ENCODE results near the gene MMP23B. TPM values are rescaled to one million over a fixed set of nuclear protein-coding genes. Genes with fewer than 3 reads are reported as not detected.

The MMP23B gene
- total RNA-seq, 6 experiments from 2014 or later = 0.75 to 4.0 (median 2.3) TPM

- DNase-seq (no peak), ATAC-seq (no peak)
These were observed 26.2 kb upstream of the MMP23B start for GRCh38 chr1:1605724-1606123.

GRCh38 chr1:1606232-1606631 is 25.7 kb upstream of the MMP23B start:
- no CpG with 5 or more reads among the region's 13 CpGs for WGBS (ENCODE audit: insufficient coverage, low coverage, low lambda C conversion rate, missing lambda C conversion rate)

More at GRCh38 chr1:1605724-1606123, 26.2 kb upstream of the MMP23B start:
- Histone ChIP-seq H3K4me3 (no peak overlapping the region), H3K36me3 (no peaks in the 10 kb centered on the region), H3K27me3 (no peaks in the 10 kb centered on the region), H3K9me3 (no peaks in the 10 kb centered on the region), H3K4me1 (peaks cover 0 to 4% (median 1%) of the 10 kb centered on the region in 4 donors), H3K27ac (no peak overlapping the region)
- no peak for TF ChIP-seq POLR2A (IDR thresholded peaks at IDR 0.05)
- no peak for TF ChIP-seq CTCF (IDR thresholded peaks at IDR 0.05)
- intact Hi-C loops (cut with DNase I) = no loop called here
- 67% methylated on average over 8 of the region's 17 CpGs for WGBS (ENCODE audit: insufficient coverage, low coverage, low lambda C conversion rate, missing lambda C conversion rate)

DNA sequence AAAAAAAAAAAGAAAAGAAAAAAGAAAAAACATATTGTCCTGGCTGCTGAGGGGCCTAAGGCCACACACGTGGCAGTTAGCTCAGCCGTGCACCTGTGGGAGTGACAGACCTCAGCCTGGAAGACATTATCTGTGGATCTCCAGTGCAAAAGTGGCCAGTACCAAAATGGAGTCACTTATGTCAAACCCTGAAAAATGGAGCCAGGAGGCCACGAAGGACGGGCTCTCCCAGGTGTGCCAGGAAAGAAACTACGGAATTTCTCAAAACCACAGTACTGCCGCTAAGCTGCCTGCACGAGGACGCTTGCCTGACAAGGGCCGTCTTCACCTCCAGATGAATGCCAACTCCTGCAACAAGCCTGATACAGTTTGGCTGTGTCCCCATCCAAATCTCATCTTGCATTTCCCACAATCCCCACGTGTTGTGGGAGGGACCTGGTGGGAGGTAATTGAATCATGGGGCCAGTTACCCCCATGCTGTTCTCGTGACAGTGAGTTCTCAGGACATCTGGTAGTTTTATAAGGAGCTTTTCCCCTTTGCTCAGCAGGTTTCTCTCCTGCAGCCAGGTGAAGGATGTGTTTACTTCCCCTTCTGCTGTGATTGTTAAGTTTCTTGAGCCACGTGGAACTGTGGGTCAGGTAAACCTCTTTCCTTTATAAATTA is 22.0 kb upstream of the MMP23B start:
- no peaks in the 10 kb centered on the region for H3K27me3 ChIP-seq
- no peaks in the 10 kb centered on the region for H3K36me3 ChIP-seq
- H3K4me1 ChIP-seq = peaks cover 0 to 24% (median 7%) of the 10 kb centered on the region in 4 donors
- no peak for TF ChIP-seq POLR2A (IDR thresholded peaks at IDR 0.05)
- TF ChIP-seq CTCF (IDR thresholded peaks at IDR 0.05) = no peak
- no peak overlapping the region for H3K4me3 ChIP-seq
- 80% methylated on average over 7 of the region's 12 CpGs for WGBS (ENCODE audit: insufficient coverage, low coverage, low lambda C conversion rate, missing lambda C conversion rate)
- ATAC-seq (no peak), DNase-seq (no peak)
- no peak overlapping the region for H3K27ac ChIP-seq
- intact Hi-C loops (cut with DNase I) = no loop called here
- H3K9me3 ChIP-seq = no peaks in the 10 kb centered on the region

More at GRCh38 chr1:1606232-1606631, 25.7 kb upstream of the MMP23B start:
- intact Hi-C loops (cut with DNase I) = no loop called here
- H3K36me3 ChIP-seq = no peaks in the 10 kb centered on the region
- no peak for ATAC-seq
- no peak overlapping the region for H3K4me3 ChIP-seq
- H3K27me3 ChIP-seq = no peaks in the 10 kb centered on the region
- H3K27ac ChIP-seq = no peak overlapping the region
- TF ChIP-seq POLR2A (IDR thresholded peaks at IDR 0.05) (no peak), CTCF (IDR thresholded peaks at IDR 0.05) (no peak)
- H3K9me3 ChIP-seq = no peaks in the 10 kb centered on the region
- peaks cover 0 to 7% (median 3%) of the 10 kb centered on the region in 4 donors for H3K4me1 ChIP-seq
- peak in 1 of 3 donors; percentile 55 for DNase-seq

DNA sequence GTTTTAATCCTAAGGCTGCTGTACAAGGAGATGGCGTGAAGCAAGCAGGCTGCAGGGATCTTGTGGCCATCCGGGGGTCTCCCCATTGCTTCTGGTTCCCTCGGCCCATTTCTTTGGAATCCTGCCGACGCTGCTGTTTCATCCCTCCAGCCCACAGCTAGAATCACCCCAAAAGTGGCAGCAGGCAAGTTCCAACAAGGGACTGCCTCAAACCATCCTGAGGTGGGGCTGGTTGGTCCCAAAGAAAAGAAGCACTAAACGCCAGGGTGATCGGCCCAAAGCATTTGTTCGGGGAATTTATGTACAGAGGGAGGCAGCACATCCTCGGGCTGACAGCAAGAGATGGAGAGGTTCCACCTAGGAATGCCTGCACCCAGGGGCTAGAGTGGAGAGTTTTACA is 21.2 kb upstream of the MMP23B start:
- no peaks in the 10 kb centered on the region for H3K27me3 ChIP-seq
- peaks cover 0 to 24% (median 7%) of the 10 kb centered on the region in 4 donors for H3K4me1 ChIP-seq
- no peaks in the 10 kb centered on the region for H3K36me3 ChIP-seq
- 56% methylated on average over 8 of the region's 9 CpGs for WGBS (ENCODE audit: insufficient coverage, low coverage, low lambda C conversion rate, missing lambda C conversion rate)
- intact Hi-C loops (cut with DNase I) = no loop called here
- DNase-seq (no peak), ATAC-seq (no peak)
- H3K27ac ChIP-seq = no peak overlapping the region
- no peak overlapping the region for H3K4me3 ChIP-seq
- no peak for TF ChIP-seq POLR2A (IDR thresholded peaks at IDR 0.05)
- no peak for TF ChIP-seq CTCF (IDR thresholded peaks at IDR 0.05)
- no peaks in the 10 kb centered on the region for H3K9me3 ChIP-seq

Data from right lobe of liver (tissue), 6 donors.